H1 (cell line): ENCODE data around the gene TSPAN9.

Source experiments
- CBX5 ChIP-seq: fragments of 300-800, 300-1000 bp; sonication (generic); IDR thresholded peaks from 2 replicates; pipeline ENCODE4 v1.7.1; 2016; ENCODE audit warnings: antibody characterized with exemption, low read length, low read depth
- CHD1 ChIP-seq: IDR thresholded peaks from 2 replicates; pipeline ENCODE4 v1.6.1; 2012; ENCODE audit warnings: low read depth, low read length, improper control_type of control experiment
- CTCF ChIP-seq, 3 experiments: IDR thresholded peaks; 1 replicate in 2 of 3; 2 replicates in 1 of 3; pipeline versions ENCODE4 v1.5.1 to v1.6.1; 2011; ENCODE audit warnings: low read length in 3 of 3, mild to moderate bottlenecking in 3 of 3, inconsistent platforms in 2 of 3, low read depth in 1 of 3, moderate library complexity in 1 of 3; ENCODE audit not compliant: insufficient read depth in 1 of 3; ENCODE audit errors: control extremely low read depth in 1 of 3
- EGR1 ChIP-seq: IDR thresholded peaks from 2 replicates; pipeline ENCODE4 v1.6.1; 2011; ENCODE audit warnings: low read depth, low read length, borderline replicate concordance
- JUN ChIP-seq: IDR thresholded peaks from 2 replicates; pipeline ENCODE4 v1.6.1; 2011; ENCODE audit warnings: low read depth, mild to moderate bottlenecking, improper control_type of control experiment, low read length
- POLR2A ChIP-seq, 2 experiments: IDR thresholded peaks; 1 replicate in 1 of 2; 2 replicates in 1 of 2; pipeline ENCODE4 v1.6.1; 2011; ENCODE audit warnings: low read depth in 2 of 2, low read length in 2 of 2, mild to moderate bottlenecking in 2 of 2; ENCODE audit errors: control extremely low read depth in 1 of 2
- POLR2AphosphoS5 ChIP-seq: IDR thresholded peaks from 2 replicates; pipeline ENCODE4 v1.6.1; 2011; ENCODE audit warnings: low read depth, low read length
- RFX5 ChIP-seq: IDR thresholded peaks from 2 replicates; pipeline ENCODE4 v1.6.1; 2011; ENCODE audit warnings: low read depth, low read length, improper control_type of control experiment, borderline replicate concordance
- SUZ12 ChIP-seq: fragments of 200-600 bp; sonication (generic); IDR thresholded peaks from 2 replicates; pipeline ENCODE4 v1.6.1; 2012; ENCODE audit warnings: mild to moderate bottlenecking, inconsistent platforms, low read length, moderate library complexity, mixed read lengths
- TEAD4 ChIP-seq: IDR thresholded peaks from 2 replicates; pipeline ENCODE4 v1.6.1; 2012; ENCODE audit warnings: low read depth, low read length, inconsistent platforms, mixed read lengths
- ZNF274 ChIP-seq: IDR thresholded peaks from 2 replicates; pipeline ENCODE4 v1.7.0; 2012; ENCODE audit warnings: low read length, borderline replicate concordance; ENCODE audit errors: extremely low read depth
- TF ChIP-seq, protein P1 (sequence below): IDR thresholded peaks from 2 replicates; pipeline ENCODE4 v1.6.1; 2012; ENCODE audit warnings: low read length, inconsistent platforms
- TF ChIP-seq, protein P2 (sequence below): IDR thresholded peaks from 2 replicates; pipeline ENCODE4 v1.6.1; 2011; ENCODE audit warnings: low read depth, mild to moderate bottlenecking, low read length; ENCODE audit not compliant: insufficient read depth

- no peak for TF ChIP-seq CTCF (IDR thresholded peaks at IDR 0.05; ENCODE audit: control extremely low read depth in 1 of 3, insufficient read depth in 1 of 3, low read depth in 1 of 3, low read length in 3 of 3)
- no peak for TF ChIP-seq EGR1
- no peak for TF ChIP-seq ZNF274
- no peak for TF ChIP-seq TEAD4
- no peak for TF ChIP-seq RFX5
- TF ChIP-seq JUN: no peak
- TF ChIP-seq, protein P1, sequence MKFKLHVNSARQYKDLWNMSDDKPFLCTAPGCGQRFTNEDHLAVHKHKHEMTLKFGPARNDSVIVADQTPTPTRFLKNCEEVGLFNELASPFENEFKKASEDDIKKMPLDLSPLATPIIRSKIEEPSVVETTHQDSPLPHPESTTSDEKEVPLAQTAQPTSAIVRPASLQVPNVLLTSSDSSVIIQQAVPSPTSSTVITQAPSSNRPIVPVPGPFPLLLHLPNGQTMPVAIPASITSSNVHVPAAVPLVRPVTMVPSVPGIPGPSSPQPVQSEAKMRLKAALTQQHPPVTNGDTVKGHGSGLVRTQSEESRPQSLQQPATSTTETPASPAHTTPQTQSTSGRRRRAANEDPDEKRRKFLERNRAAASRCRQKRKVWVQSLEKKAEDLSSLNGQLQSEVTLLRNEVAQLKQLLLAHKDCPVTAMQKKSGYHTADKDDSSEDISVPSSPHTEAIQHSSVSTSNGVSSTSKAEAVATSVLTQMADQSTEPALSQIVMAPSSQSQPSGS: no peak
- TF ChIP-seq POLR2AphosphoS5: no peak
- no peak for TF ChIP-seq CHD1
- TF ChIP-seq CBX5: no peak
- TF ChIP-seq POLR2A (IDR thresholded peaks at IDR 0.05; ENCODE audit: control extremely low read depth in 1 of 2, low read depth in 2 of 2, low read length in 2 of 2): no peak
- TF ChIP-seq, protein P2, sequence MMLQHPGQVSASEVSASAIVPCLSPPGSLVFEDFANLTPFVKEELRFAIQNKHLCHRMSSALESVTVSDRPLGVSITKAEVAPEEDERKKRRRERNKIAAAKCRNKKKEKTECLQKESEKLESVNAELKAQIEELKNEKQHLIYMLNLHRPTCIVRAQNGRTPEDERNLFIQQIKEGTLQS: no peak
- no peak for TF ChIP-seq SUZ12
Observed at GRCh38 chr12:3251691-3252090, 174.5 kb downstream of the TSPAN9 start.
